Ishikawa (cell line): ENCODE data around the gene MRPL57.

Experiments used
- CEBPB ChIP-seq: IDR thresholded peaks from 2 replicates; pipeline ENCODE4 v1.6.1; 2012
- CREB1 ChIP-seq: IDR thresholded peaks from 2 replicates; pipeline ENCODE4 v1.6.1; 2012; ENCODE audit warnings: low read depth
- EGR1 ChIP-seq: IDR thresholded peaks from 2 replicates; pipeline ENCODE4 v1.6.1; 2012
- EP300 ChIP-seq: IDR thresholded peaks from 2 replicates; pipeline ENCODE4 v1.6.1; 2012; ENCODE audit warnings: borderline replicate concordance
- FOXM1 ChIP-seq: IDR thresholded peaks from 2 replicates; pipeline ENCODE4 v1.6.1; 2012; ENCODE audit warnings: low read depth, borderline replicate concordance
- MAX ChIP-seq: IDR thresholded peaks from 2 replicates; pipeline ENCODE4 v1.6.1; 2012
- NFIC ChIP-seq: IDR thresholded peaks from 2 replicates; pipeline ENCODE4 v1.6.1; 2012
- RAD21 ChIP-seq: IDR thresholded peaks from 2 replicates; pipeline ENCODE4 v1.6.1; 2012; ENCODE audit warnings: low read depth
- REST ChIP-seq: IDR thresholded peaks from 2 replicates; pipeline ENCODE4 v1.6.1; 2012; ENCODE audit warnings: low read depth, mild to moderate bottlenecking
- TAF1 ChIP-seq: IDR thresholded peaks from 2 replicates; pipeline ENCODE4 v1.6.1; 2012; ENCODE audit warnings: low read depth, mild to moderate bottlenecking
- TCF12 ChIP-seq: IDR thresholded peaks from 2 replicates; pipeline ENCODE4 v1.6.1; 2012; ENCODE audit warnings: low read depth
- USF1 ChIP-seq: IDR thresholded peaks from 2 replicates; pipeline ENCODE4 v1.6.1; 2012
- YY1 ChIP-seq: IDR thresholded peaks from 2 replicates; pipeline ENCODE4 v1.6.1; 2012; ENCODE audit warnings: low read depth

- TF ChIP-seq YY1 (no peak), EP300 (no peak), EGR1 (no peak), CEBPB (no peak), CREB1 (no peak), TCF12 (no peak), RAD21 (no peak), NFIC (no peak), REST (no peak), MAX (no peak), USF1 (no peak), TAF1 (no peak), FOXM1 (no peak)
Measured at GRCh38 chr13:21208652-21209154, 32.2 kb downstream of the MRPL57 start.
